Gastrocnemius medialis (tissue), 4 donors: ENCODE measurements around the gene CFAP92. TPM values are rescaled to one million over a fixed set of nuclear protein-coding genes. Genes with fewer than 3 reads are reported as not detected.

Experiments used
- ATAC-seq, 2 donors: fragments of 150-250 bp; one replicate each; pipeline ENCODE4 v1.9.1; 2016
- DNase-seq, 2 donors: peaks; one replicate each; pipeline ENCODE4 v3.0.0-alpha.2; 2019
- H3K27ac ChIP-seq, 4 donors: fragments of 200-600 bp; sonication (generic); 1 replicate in 1 of 4; 2 replicates in 3 of 4; pipeline ENCODE4 v1.5.1; 2016 to 2018; ENCODE audit warnings: mild to moderate bottlenecking in 2 of 4, moderate library complexity in 1 of 4
- H3K27me3 ChIP-seq, 3 donors: fragments of 200-600 bp; sonication (generic) in 2 of 3; 1 replicate in 1 of 3; 2 replicates in 2 of 3; pipeline versions ENCODE4 v1.5.1 to v1.6.0; 2016 to 2019; ENCODE audit warnings: mild to moderate bottlenecking in 1 of 3, moderate library complexity in 1 of 3
- H3K36me3 ChIP-seq, 2 donors: fragments of 200-600 bp; sonication (generic) in 1 of 2; one replicate each; pipeline ENCODE4 v1.5.1; 2017 to 2018
- H3K4me1 ChIP-seq, 2 donors: fragments of 200-600 bp; sonication (generic) in 1 of 2; one replicate each; pipeline ENCODE4 v1.5.1; 2016 to 2017; ENCODE audit warnings: mild to moderate bottlenecking in 2 of 2
- H3K4me3 ChIP-seq, 4 donors: fragments of 200-600 bp; sonication (generic) in 3 of 4; 1 replicate in 1 of 4; 2 replicates in 3 of 4; pipeline ENCODE4 v1.5.1; 2016 to 2019; ENCODE audit warnings: mild to moderate bottlenecking in 2 of 4
- H3K9me3 ChIP-seq, 3 donors: fragments of 200-600 bp; sonication (generic) in 2 of 3; 1 replicate in 1 of 3; 2 replicates in 2 of 3; pipeline ENCODE4 v1.5.1; 2016 to 2019
- CTCF ChIP-seq, 5 experiments: fragments of 450-650 bp in 3 of 5; fragments of 200-600 bp in 2 of 5; sonication (generic) in 2 of 5; IDR thresholded peaks in 4 of 5; conservative IDR thresholded peaks in 1 of 5; 1 replicate in 4 of 5; 2 replicates in 1 of 5; pipeline ENCODE4 v1.5.1; 2016 to 2019; ENCODE audit warnings: antibody characterized with exemption in 5 of 5, mild to moderate bottlenecking in 3 of 5, moderate library complexity in 3 of 5
- POLR2A ChIP-seq, 2 donors: fragments of 450-650 bp; IDR thresholded peaks; one replicate each; pipeline ENCODE4 v1.6.1; 2017; ENCODE audit warnings: antibody characterized with exemption in 2 of 2, mild to moderate bottlenecking in 2 of 2, moderate library complexity in 2 of 2
- in situ Hi-C, 4 donors: fragments of 200-750 bp; cut with MboI; loops; one replicate each; pipeline versions ENCODE4 v1.15.0 to v1.8.0; 2017; ENCODE audit warnings: low sequenced_read_pairs in 4 of 4
- intact Hi-C: fragments of 100-400 bp; cut with DNase I; formaldehyde crosslinking; loops from one replicate; pipeline ENCODE4 v1.15.1; 2023; ENCODE audit warnings: low total_unique reads
- total RNA-seq, 4 donors: library from RNA; depleted of rRNA; stranded (reverse); fragments of >200 nt; gene quantifications; one replicate each; pipeline versions ENCODE4 v1.1.0 to v1.2.3, GENCODE V29; 2016

Gene CFAP92
- total RNA-seq, 4 donors from 2014 or later, result 0.07 to 0.34 (median 0.20) TPM; not detected in 1

- in situ Hi-C loops, result no loop called here
- Histone ChIP-seq H3K4me1 (no peaks in the 10 kb centered on the region), H3K4me3 (no peak overlapping the region), H3K27ac (no peak overlapping the region), H3K36me3 (peaks cover 0 to 100% of the 10 kb centered on the region in 2 donors), H3K9me3 (no peaks in the 10 kb centered on the region), H3K27me3 (no peaks in the 10 kb centered on the region)
- intact Hi-C loops, result no loop called here
- ATAC-seq, result no peak
- no peak for TF ChIP-seq CTCF (IDR thresholded peaks at IDR 0.05 in 4 of 5, conservative IDR thresholded peaks at IDR 0.05 in 1 of 5)
- TF ChIP-seq POLR2A (IDR thresholded peaks at IDR 0.05), result no peak
- DNase-seq, result no peak
Measured at GRCh38 chr3:128908951-128909350, 84.9 kb downstream of the CFAP92 start.

- Histone ChIP-seq H3K4me3 (no peak overlapping the region), H3K4me1 (no peaks in the 10 kb centered on the region), H3K9me3 (no peaks in the 10 kb centered on the region), H3K27ac (no peak overlapping the region), H3K27me3 (no peaks in the 10 kb centered on the region), H3K36me3 (peaks cover 0 to 100% of the 10 kb centered on the region in 2 donors)
- ATAC-seq (no peak), DNase-seq (no peak)
- intact Hi-C loops, result no loop called here
- in situ Hi-C loops, result no loop called here
- TF ChIP-seq CTCF (IDR thresholded peaks at IDR 0.05 in 4 of 5, conservative IDR thresholded peaks at IDR 0.05 in 1 of 5) (no peak), POLR2A (IDR thresholded peaks at IDR 0.05) (no peak)
Measured at GRCh38 chr3:128907706-128908445, 86.0 kb downstream of the CFAP92 start.

- peaks cover 0 to 100% of the 10 kb centered on the region in 2 donors for H3K36me3 ChIP-seq
- TF ChIP-seq POLR2A (IDR thresholded peaks at IDR 0.05), result no peak
- TF ChIP-seq CTCF (IDR thresholded peaks at IDR 0.05 in 4 of 5, conservative IDR thresholded peaks at IDR 0.05 in 1 of 5), result no peak
- in situ Hi-C loops, result no loop called here
Measured at GRCh38 chr3:128906804-128907525, 86.9 kb downstream of the CFAP92 start.

GRCh38 chr3:128906031-128906803 lies 87.7 kb downstream of the CFAP92 start:
- Histone ChIP-seq H3K27me3 (no peaks in the 10 kb centered on the region), H3K4me1 (no peaks in the 10 kb centered on the region), H3K9me3 (no peaks in the 10 kb centered on the region), H3K27ac (no peak overlapping the region), H3K36me3 (peaks cover 0 to 100% of the 10 kb centered on the region in 2 donors), H3K4me3 (no peak overlapping the region)
- intact Hi-C loops, result no loop called here
- in situ Hi-C loops, result no loop called here
- TF ChIP-seq CTCF (IDR thresholded peaks at IDR 0.05 in 4 of 5, conservative IDR thresholded peaks at IDR 0.05 in 1 of 5) (no peak), POLR2A (IDR thresholded peaks at IDR 0.05) (no peak)
- ATAC-seq (no peak), DNase-seq (no peak)

More at GRCh38 chr3:128906804-128907525, 86.9 kb downstream of the CFAP92 start:
- Histone ChIP-seq H3K4me3 (no peak overlapping the region), H3K4me1 (no peaks in the 10 kb centered on the region), H3K27me3 (no peaks in the 10 kb centered on the region), H3K9me3 (no peaks in the 10 kb centered on the region), H3K27ac (no peak overlapping the region)
- DNase-seq, result no peak
- intact Hi-C loops, result no loop called here
- no peak for ATAC-seq
